ENCODE measurements around the gene MYO18B.

The MYO18B gene

GRCh38 chr22:25849522-25849921 lies 107.5 kb downstream of the MYO18B start:
- no peak overlapping the region for H3K4me3 ChIP-seq (ENCODE audit: low read depth, low read length)
- no peak for DNase-seq (ENCODE audit: low read depth)
- TF ChIP-seq MYC (IDR thresholded peaks at IDR 0.05; ENCODE audit: low read depth, low read length) (no peak), POLR2A (IDR thresholded peaks at IDR 0.05; ENCODE audit: extremely low read depth, insufficient read length) (no peak), CTCF (IDR thresholded peaks at IDR 0.05; ENCODE audit: low read depth, low read length) (no peak), MAX (IDR thresholded peaks at IDR 0.05; ENCODE audit: low read depth, low read length) (no peak)

GRCh38 chr22:25852223-25852622 lies 110.2 kb downstream of the MYO18B start:
- TF ChIP-seq CTCF (IDR thresholded peaks at IDR 0.05; ENCODE audit: low read depth, low read length): no peak
- TF ChIP-seq MAX (IDR thresholded peaks at IDR 0.05; ENCODE audit: low read depth, low read length): no peak
- TF ChIP-seq MYC (IDR thresholded peaks at IDR 0.05; ENCODE audit: low read depth, low read length): no peak
- TF ChIP-seq POLR2A (IDR thresholded peaks at IDR 0.05; ENCODE audit: extremely low read depth, insufficient read length): no peak
- H3K4me3 ChIP-seq (ENCODE audit: low read depth, low read length): no peak overlapping the region
- no peak for DNase-seq (ENCODE audit: low read depth)

- DNase-seq (ENCODE audit: low read depth): peak; percentile 14
- H3K4me3 ChIP-seq (ENCODE audit: low read depth, low read length): no peak overlapping the region
- TF ChIP-seq MAX (IDR thresholded peaks at IDR 0.05; ENCODE audit: low read depth, low read length) (no peak), POLR2A (IDR thresholded peaks at IDR 0.05; ENCODE audit: extremely low read depth, insufficient read length) (no peak), MYC (IDR thresholded peaks at IDR 0.05; ENCODE audit: low read depth, low read length) (no peak), CTCF (IDR thresholded peaks at IDR 0.05; ENCODE audit: low read depth, low read length) (no peak)
Measured at GRCh38 chr22:25853078-25853477, 111.1 kb downstream of the MYO18B start.

- TF ChIP-seq POLR2A (IDR thresholded peaks at IDR 0.05; ENCODE audit: extremely low read depth, insufficient read length) (no peak), CTCF (IDR thresholded peaks at IDR 0.05; ENCODE audit: low read depth, low read length) (no peak), MAX (IDR thresholded peaks at IDR 0.05; ENCODE audit: low read depth, low read length) (no peak), MYC (IDR thresholded peaks at IDR 0.05; ENCODE audit: low read depth, low read length) (no peak)
- DNase-seq (ENCODE audit: low read depth): peak; percentile 21
- H3K4me3 ChIP-seq (ENCODE audit: low read depth, low read length): no peak overlapping the region
Measured at GRCh38 chr22:25853501-25854284, 111.7 kb downstream of the MYO18B start.

- TF ChIP-seq POLR2A (IDR thresholded peaks at IDR 0.05; ENCODE audit: extremely low read depth, insufficient read length): no peak
- no peak for TF ChIP-seq CTCF (IDR thresholded peaks at IDR 0.05; ENCODE audit: low read depth, low read length)
- no peak for TF ChIP-seq MYC (IDR thresholded peaks at IDR 0.05; ENCODE audit: low read depth, low read length)
- TF ChIP-seq MAX (IDR thresholded peaks at IDR 0.05; ENCODE audit: low read depth, low read length): no peak
Measured at GRCh38 chr22:25869771-25870170, 127.8 kb downstream of the MYO18B start.

More at GRCh38 chr22:25869771-25870170, 127.8 kb downstream of the MYO18B start:
- no peak overlapping the region for H3K4me3 ChIP-seq (ENCODE audit: low read depth, low read length)
- DNase-seq (ENCODE audit: low read depth): peak; percentile 27

Measured in NB4 (cell line).